ENCODE measurements around the gene LY6G5B.

Gene LY6G5B

GRCh38 chr6:31664790-31665500, 4.8 kb upstream of the LY6G5B start, which contains the start of gene GPANK1:
Gene GPANK1, minus strand, starts transcription at chr6:31664997. Its CDS starts 519 bp downstream, at chr6:31664478.
- WGBS (ENCODE audit: extremely low coverage, insufficient coverage, insufficient read length), result no CpG with 5 or more reads among the region's 39 CpGs
- Histone ChIP-seq H3K18ac (ENCODE audit: low read length) (peak within 1 kb of the TSS; percentile 79), H3K27ac (ENCODE audit: low read depth, low read length) (peak within 1 kb of the TSS; percentile 93), H2BK120ac (ENCODE audit: insufficient read depth, low read length, poor library complexity) (peak within 1 kb of the TSS; percentile 79), H3K4ac (ENCODE audit: low read depth, low read length) (peak within 1 kb of the TSS; percentile 67), H2AFZ (ENCODE audit: insufficient read depth, low read length, poor library complexity) (peak within 1 kb of the TSS; percentile 6), H3K79me2 (ENCODE audit: control insufficient read depth, insufficient read depth, low read length, poor library complexity) (peaks cover 23% of the 10 kb centered on the region), H3K9me3 (ENCODE audit: insufficient read depth, low read depth, low read length) (no peaks in the 10 kb centered on the region), H2AK5ac (ENCODE audit: low read length) (peak within 1 kb of the TSS; percentile 80), H3K27me3 (ENCODE audit: insufficient read depth, low read length) (no peaks in the 10 kb centered on the region), H3K79me1 (ENCODE audit: low read length) (peaks cover 25% of the 10 kb centered on the region), H2BK12ac (ENCODE audit: low read length) (peak within 1 kb of the TSS; percentile 34), H3K23ac (ENCODE audit: low read length) (no peak within 1 kb of the TSS), H3K14ac (ENCODE audit: low read length) (peak within 1 kb of the TSS; percentile 89), H4K12ac (ENCODE audit: low read depth, low read length) (peak within 1 kb of the TSS; percentile 79), H3K9ac (ENCODE audit: low read length) (peak within 1 kb of the TSS; percentile 91), H2BK5ac (ENCODE audit: low read depth, low read length, poor library complexity) (peak within 1 kb of the TSS; percentile 79), H3K4me2 (ENCODE audit: low read length) (peak within 1 kb of the TSS; percentile 93), H3K36me3 (ENCODE audit: control insufficient read depth in 1 of 2, insufficient read depth in 2 of 2, low read length in 2 of 2) (peaks cover 29 to 43% of the 10 kb centered on the region in 2 experiments), H4K8ac (ENCODE audit: low read depth, low read length) (peak within 1 kb of the TSS; percentile 95), H3K4me3 (ENCODE audit: low read depth, low read length) (peak within 1 kb of the TSS; percentile 85), H4K91ac (ENCODE audit: low read depth, low read length) (peak within 1 kb of the TSS; percentile 94), H3K4me1 (ENCODE audit: control insufficient read depth in 1 of 2, insufficient read depth in 2 of 2, low read length in 2 of 2) (peaks cover 11 to 15% of the 10 kb centered on the region in 2 experiments)
- peak; percentile 92 to 97 for DNase-seq

GRCh38 chr6:31665501-31666336, 4.1 kb upstream of the LY6G5B start, which contains the start of gene CSNK2B:
Gene CSNK2B, plus strand, starts transcription at chr6:31666080. Its CDS starts 752 bp downstream, at chr6:31666832.
- Histone ChIP-seq H4K8ac (ENCODE audit: low read depth, low read length) (peak within 1 kb of the TSS; percentile 95), H3K23ac (ENCODE audit: low read length) (no peak within 1 kb of the TSS), H3K9me3 (ENCODE audit: insufficient read depth, low read depth, low read length) (no peaks in the 10 kb centered on the region), H2AK5ac (ENCODE audit: low read length) (peak within 1 kb of the TSS; percentile 66), H2AFZ (ENCODE audit: insufficient read depth, low read length, poor library complexity) (peak within 1 kb of the TSS; percentile 54), H3K27me3 (ENCODE audit: insufficient read depth, low read length) (no peaks in the 10 kb centered on the region), H3K4ac (ENCODE audit: low read depth, low read length) (peak within 1 kb of the TSS; percentile 83), H4K91ac (ENCODE audit: low read depth, low read length) (peak within 1 kb of the TSS; percentile 94), H3K36me3 (ENCODE audit: control insufficient read depth in 1 of 2, insufficient read depth in 2 of 2, low read length in 2 of 2) (peaks cover 35 to 49% of the 10 kb centered on the region in 2 experiments), H2BK12ac (ENCODE audit: low read length) (peak within 1 kb of the TSS; percentile 18), H3K9ac (ENCODE audit: low read length) (peak within 1 kb of the TSS; percentile 91), H3K79me2 (ENCODE audit: control insufficient read depth, insufficient read depth, low read length, poor library complexity) (peaks cover 17% of the 10 kb centered on the region), H3K4me1 (ENCODE audit: control insufficient read depth in 1 of 2, insufficient read depth in 2 of 2, low read length in 2 of 2) (peaks cover 11 to 14% of the 10 kb centered on the region in 2 experiments), H4K12ac (ENCODE audit: low read depth, low read length) (peak within 1 kb of the TSS; percentile 79), H3K4me3 (ENCODE audit: low read depth, low read length) (peak within 1 kb of the TSS; percentile 96), H3K14ac (ENCODE audit: low read length) (peak within 1 kb of the TSS; percentile 89), H2BK120ac (ENCODE audit: insufficient read depth, low read length, poor library complexity) (peak within 1 kb of the TSS; percentile 79), H2BK5ac (ENCODE audit: low read depth, low read length, poor library complexity) (peak within 1 kb of the TSS; percentile 79), H3K4me2 (ENCODE audit: low read length) (peak within 1 kb of the TSS; percentile 93), H3K27ac (ENCODE audit: low read depth, low read length) (peak within 1 kb of the TSS; percentile 93), H3K79me1 (ENCODE audit: low read length) (peaks cover 19% of the 10 kb centered on the region), H3K18ac (ENCODE audit: low read length) (peak within 1 kb of the TSS; percentile 79)
- WGBS (ENCODE audit: extremely low coverage, insufficient coverage, insufficient read length), result no CpG with 5 or more reads among the region's 63 CpGs
- DNase-seq, result peak; percentile 99

GRCh38 chr6:31666337-31666965, 3.3 kb upstream of the LY6G5B start:
- Histone ChIP-seq H3K79me2 (ENCODE audit: control insufficient read depth, insufficient read depth, low read length, poor library complexity) (peaks cover 17% of the 10 kb centered on the region), H3K27me3 (ENCODE audit: insufficient read depth, low read length) (no peaks in the 10 kb centered on the region), H4K91ac (ENCODE audit: low read depth, low read length) (peak overlapping the region; percentile 72), H3K4me2 (ENCODE audit: low read length) (peak overlapping the region; percentile 80), H3K9me3 (ENCODE audit: insufficient read depth, low read depth, low read length) (no peaks in the 10 kb centered on the region), H4K12ac (ENCODE audit: low read depth, low read length) (peak overlapping the region; percentile 22), H3K9ac (ENCODE audit: low read length) (peak overlapping the region; percentile 89), H2BK12ac (ENCODE audit: low read length) (no peak overlapping the region), H4K8ac (ENCODE audit: low read depth, low read length) (peak overlapping the region; percentile 86), H2AFZ (ENCODE audit: insufficient read depth, low read length, poor library complexity) (peak overlapping the region; percentile 54), H3K36me3 (ENCODE audit: control insufficient read depth in 1 of 2, insufficient read depth in 2 of 2, low read length in 2 of 2) (peaks cover 42 to 57% of the 10 kb centered on the region in 2 experiments), H2BK120ac (ENCODE audit: insufficient read depth, low read length, poor library complexity) (peak overlapping the region; percentile 62), H3K4ac (ENCODE audit: low read depth, low read length) (peak overlapping the region; percentile 83), H3K27ac (ENCODE audit: low read depth, low read length) (no peak overlapping the region), H3K14ac (ENCODE audit: low read length) (peak overlapping the region; percentile 82), H3K4me1 (ENCODE audit: control insufficient read depth in 1 of 2, insufficient read depth in 2 of 2, low read length in 2 of 2) (peaks cover 11 to 14% of the 10 kb centered on the region in 2 experiments), H3K4me3 (ENCODE audit: low read depth, low read length) (peak overlapping the region; percentile 96), H3K18ac (ENCODE audit: low read length) (peak overlapping the region; percentile 67), H3K79me1 (ENCODE audit: low read length) (peaks cover 16% of the 10 kb centered on the region), H3K23ac (ENCODE audit: low read length) (no peak overlapping the region), H2AK5ac (ENCODE audit: low read length) (peak overlapping the region; percentile 51), H2BK5ac (ENCODE audit: low read depth, low read length, poor library complexity) (peak overlapping the region; percentile 63)
- WGBS (ENCODE audit: extremely low coverage, insufficient coverage, insufficient read length), result no CpG with 5 or more reads among the region's 15 CpGs
- DNase-seq, result no peak

GRCh38 chr6:31676322-31676903, 6.6 kb downstream of the LY6G5B start:
- H4K91ac ChIP-seq (ENCODE audit: low read depth, low read length), result no peak overlapping the region
- H2AFZ ChIP-seq (ENCODE audit: insufficient read depth, low read length, poor library complexity), result no peak overlapping the region
- H3K4ac ChIP-seq (ENCODE audit: low read depth, low read length), result no peak overlapping the region
- WGBS (ENCODE audit: extremely low coverage, insufficient coverage, insufficient read length), result no CpG with 5 or more reads among the region's 4 CpGs
- H2BK12ac ChIP-seq (ENCODE audit: low read length), result no peak overlapping the region
- no peak overlapping the region for H2BK5ac ChIP-seq (ENCODE audit: low read depth, low read length, poor library complexity)
- no peak overlapping the region for H3K9ac ChIP-seq (ENCODE audit: low read length)
- no peaks in the 10 kb centered on the region for H3K27me3 ChIP-seq (ENCODE audit: insufficient read depth, low read length)
- no peak for DNase-seq
- no peak overlapping the region for H3K27ac ChIP-seq (ENCODE audit: low read depth, low read length)
- no peak overlapping the region for H4K8ac ChIP-seq (ENCODE audit: low read depth, low read length)
- H3K36me3 ChIP-seq (ENCODE audit: control insufficient read depth in 1 of 2, insufficient read depth in 2 of 2, low read length in 2 of 2), result peaks cover 18 to 20% of the 10 kb centered on the region in 2 experiments
- no peak overlapping the region for H3K23ac ChIP-seq (ENCODE audit: low read length)
- H4K12ac ChIP-seq (ENCODE audit: low read depth, low read length), result no peak overlapping the region
- H3K79me1 ChIP-seq (ENCODE audit: low read length), result peaks cover 3% of the 10 kb centered on the region
- H2AK5ac ChIP-seq (ENCODE audit: low read length), result no peak overlapping the region
- no peak overlapping the region for H3K18ac ChIP-seq (ENCODE audit: low read length)
- H3K4me1 ChIP-seq (ENCODE audit: control insufficient read depth in 1 of 2, insufficient read depth in 2 of 2, low read length in 2 of 2), result peaks cover 3% of the 10 kb centered on the region in 2 experiments
- no peaks in the 10 kb centered on the region for H3K9me3 ChIP-seq (ENCODE audit: insufficient read depth, low read depth, low read length)
- no peak overlapping the region for H3K14ac ChIP-seq (ENCODE audit: low read length)
- H3K4me2 ChIP-seq (ENCODE audit: low read length), result no peak overlapping the region
- no peak overlapping the region for H2BK120ac ChIP-seq (ENCODE audit: insufficient read depth, low read length, poor library complexity)
- peaks cover 2% of the 10 kb centered on the region for H3K79me2 ChIP-seq (ENCODE audit: control insufficient read depth, insufficient read depth, low read length, poor library complexity)
- no peak overlapping the region for H3K4me3 ChIP-seq (ENCODE audit: low read depth, low read length)

Data from trophoblast cell (in vitro differentiated cells and primary cell).